Measurements from ENCODE around the gene MISP3. TPM values are rescaled to one million over a fixed set of nuclear protein-coding genes. Genes with fewer than 3 reads are reported as not detected.
"Not testable (repeated sequence)": the region's sequence is repeated elsewhere in the genome, so short reads cannot be mapped to it uniquely, and the experiment has no call there.

MISP3 gene
- 0.41 TPM for total RNA-seq

DNA sequence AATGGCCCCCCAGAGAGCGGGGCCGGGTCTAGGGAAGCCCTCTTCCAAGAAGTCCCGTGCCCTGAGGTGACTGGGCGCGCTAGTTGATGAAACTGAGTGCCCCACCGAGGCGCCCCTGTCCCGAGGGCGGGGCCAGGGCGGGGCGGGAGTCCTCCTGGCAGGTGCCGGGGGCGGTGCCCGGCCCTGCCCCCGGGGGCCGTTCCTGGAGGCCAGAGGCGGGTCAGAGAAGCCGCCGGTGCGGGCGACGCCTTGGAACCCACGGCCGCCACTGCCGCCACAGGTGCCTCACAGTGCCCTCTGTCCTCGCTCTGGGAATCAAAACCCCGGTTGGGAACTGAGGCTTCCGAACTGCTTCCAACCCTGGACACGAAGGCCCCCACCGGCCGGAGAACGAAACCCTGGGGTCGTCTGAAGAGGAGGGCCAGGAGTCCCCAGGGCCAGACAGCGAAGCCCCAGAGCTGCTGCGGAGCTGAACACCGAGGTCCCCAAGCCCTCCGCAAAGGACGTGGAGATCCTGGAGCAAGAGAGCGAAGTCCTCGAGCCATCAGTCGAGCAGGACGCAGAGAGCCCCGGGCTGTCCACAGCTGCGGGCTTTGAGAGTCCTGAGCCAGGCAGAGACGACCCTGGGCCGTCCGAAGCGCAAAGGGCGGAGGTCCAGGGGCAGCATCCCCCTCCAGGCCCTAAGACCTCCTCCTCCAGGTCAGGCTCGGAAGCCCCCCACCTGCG, at the start of gene MISP3:
MISP3 (plus strand) TSS at position 252 of the 726 bp plus-strand sequence. CDS start 524 bp downstream, outside the sequence.
- no peak for FAIRE-seq
- DNase-seq (ENCODE audit: low spot score in 2 of 2), result no peak

DNA sequence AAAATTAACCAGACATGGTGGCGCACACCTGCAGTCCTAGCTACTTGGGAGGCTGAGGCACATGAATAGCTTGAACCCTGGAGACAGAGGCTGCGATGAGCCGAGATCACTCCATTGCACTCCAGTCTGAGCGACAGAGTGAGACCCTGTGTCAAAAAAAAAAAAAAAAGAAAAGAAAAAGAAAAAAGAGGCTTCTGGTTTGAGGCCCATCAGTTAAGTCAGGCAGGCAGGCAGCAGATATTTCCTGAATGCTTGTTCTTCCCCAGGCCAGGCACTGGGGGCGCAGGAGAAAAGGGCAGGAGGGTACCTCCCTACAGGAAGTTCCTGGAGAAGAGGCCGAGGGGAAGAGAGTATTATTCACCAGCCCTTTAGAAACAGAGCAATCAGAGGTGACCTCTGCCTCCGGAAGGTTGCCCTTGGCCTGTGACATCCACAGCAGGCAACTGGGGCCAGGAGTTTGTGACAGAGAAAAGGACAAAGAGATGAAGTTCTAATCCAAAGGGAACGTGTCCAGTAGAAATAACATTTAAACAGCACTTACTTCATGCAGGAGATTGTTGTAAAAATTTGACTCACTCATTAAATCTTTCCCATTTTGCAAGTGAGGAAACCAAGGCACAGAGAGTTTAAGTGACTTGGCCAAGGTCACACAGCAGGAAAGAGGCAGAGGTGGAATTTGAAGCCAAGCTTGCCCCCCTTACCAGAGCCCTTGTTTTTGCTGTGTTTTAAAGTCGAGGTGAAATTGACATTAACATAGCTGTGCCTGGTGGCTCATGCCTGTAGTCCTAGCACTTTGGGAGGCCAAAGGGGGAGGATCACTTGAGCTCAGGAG, 49.0 kb upstream of the MISP3 start:
- FAIRE-seq (no peak), DNase-seq (ENCODE audit: low spot score in 2 of 2) (no peak)

DNA sequence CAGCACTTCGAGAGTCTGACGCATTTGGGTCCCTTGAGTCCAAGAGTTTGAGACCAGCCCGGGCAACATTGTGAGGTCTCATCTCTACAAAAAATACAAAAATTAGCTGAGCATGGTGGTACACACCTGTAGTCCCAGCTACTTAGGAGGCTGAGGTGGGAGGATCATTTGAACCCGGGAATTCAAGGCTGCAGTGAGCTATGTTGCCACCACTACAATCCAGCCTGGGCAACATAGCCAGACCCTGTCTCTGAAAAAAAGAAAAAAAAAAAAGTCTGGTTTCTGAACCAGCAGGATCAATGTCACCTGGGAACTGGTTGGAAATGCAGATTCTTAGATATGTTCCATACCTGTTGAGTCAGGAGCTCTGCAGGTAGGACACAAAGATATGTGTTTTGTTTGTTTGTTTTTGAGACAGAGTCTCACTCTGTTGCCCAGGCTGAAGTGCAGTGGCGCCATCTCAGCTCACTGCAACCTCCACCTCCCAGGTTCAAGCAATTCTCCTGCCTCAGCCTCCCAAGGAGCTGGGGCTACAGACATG, 45.9 kb upstream of the MISP3 start:
- not testable (repeated sequence) for DNase-seq (ENCODE audit: low spot score in 2 of 2); FAIRE-seq

DNA sequence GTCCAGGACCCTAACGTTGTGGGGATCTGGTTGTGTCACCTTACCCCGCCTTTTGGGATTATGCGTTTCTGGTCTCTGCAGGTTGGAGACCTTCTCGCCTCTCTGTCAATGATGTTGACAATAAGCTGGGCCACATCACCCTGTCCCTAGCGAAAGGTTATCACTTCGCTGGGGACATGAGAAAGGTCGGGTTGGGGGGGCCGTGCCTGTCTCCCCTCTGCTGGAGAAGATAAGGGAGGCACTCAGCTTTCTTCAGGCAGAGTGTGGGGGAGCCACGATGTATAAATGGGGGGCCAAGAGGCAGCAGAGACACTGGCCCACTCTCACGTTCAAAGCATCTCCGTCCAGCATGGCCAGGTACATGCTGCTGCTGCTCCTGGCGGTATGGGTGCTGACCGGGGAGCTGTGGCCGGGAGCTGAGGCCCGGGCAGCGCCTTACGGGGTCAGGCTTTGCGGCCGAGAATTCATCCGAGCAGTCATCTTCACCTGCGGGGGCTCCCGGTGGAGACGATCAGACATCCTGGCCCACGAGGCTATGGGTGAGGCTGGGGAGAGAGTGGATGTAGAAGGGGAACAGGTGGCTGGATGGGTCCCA, 44.6 kb upstream of the MISP3 start, which contains the start of gene RLN3:
RLN3 (plus strand) TSS at position 293 of the 595 bp plus-strand sequence; CDS start at position 350, 57 bp downstream.
- FAIRE-seq, result no peak
- no peak for DNase-seq (ENCODE audit: low spot score in 2 of 2)

DNA sequence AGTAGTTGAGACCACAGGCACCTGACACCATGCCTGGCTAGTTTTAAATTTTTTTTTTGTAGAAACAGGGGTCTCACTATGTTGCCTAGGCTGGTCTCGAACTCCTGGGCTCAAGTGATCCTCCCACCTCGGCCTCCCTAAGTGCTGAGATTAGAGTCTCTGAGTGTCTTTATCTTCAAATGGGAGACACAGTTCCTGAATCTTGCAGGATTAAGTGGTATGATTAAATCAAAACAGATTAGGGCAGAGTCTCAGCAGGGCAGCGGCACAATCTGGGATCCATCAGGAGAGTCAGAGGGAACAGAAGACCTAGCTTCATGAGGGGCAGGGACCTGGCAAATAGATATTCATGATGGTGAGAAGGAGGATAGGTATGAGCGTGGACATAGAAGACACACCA, 43.7 kb upstream of the MISP3 start:
- DNase-seq (ENCODE audit: low spot score in 2 of 2) (no peak), FAIRE-seq (no peak)

DNA sequence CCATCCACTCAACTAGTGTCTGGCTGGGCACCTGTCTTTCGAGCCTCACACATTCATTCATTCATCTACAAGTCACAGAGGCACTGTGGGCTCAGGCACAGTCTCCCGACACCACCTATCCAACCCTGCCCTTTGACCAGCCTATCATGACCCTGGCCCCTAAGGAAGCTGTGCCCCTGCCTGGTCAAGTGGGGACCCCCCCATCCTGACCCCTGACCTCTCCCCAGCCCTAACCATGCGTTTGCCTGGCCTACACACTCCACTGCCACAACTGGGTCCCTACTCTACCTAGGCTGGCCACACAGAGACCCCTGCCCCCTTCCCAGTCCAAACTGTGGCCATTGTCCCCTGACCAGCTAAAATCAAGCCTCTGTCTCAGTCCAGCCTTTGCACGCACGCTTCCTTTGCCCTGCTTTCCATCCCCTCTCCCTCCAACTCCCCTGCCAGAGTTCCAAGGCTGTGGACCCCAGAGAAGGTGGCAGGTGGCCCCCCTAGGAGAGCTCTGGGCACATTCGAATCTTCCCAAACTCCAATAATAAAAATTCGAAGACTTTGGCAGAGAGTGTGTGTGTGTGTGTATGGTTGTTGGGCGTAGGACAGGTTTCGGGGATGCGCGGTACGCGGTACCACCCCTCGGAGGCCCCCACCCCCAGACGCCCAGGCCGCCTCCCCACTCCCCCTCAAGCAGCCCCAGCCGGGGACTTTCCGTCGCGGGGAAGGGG, 41.4 kb upstream of the MISP3 start:
- no peak for FAIRE-seq
- DNase-seq (ENCODE audit: low spot score in 2 of 2), result no peak

- FAIRE-seq, result no peak
- peak in 1 of 2 donors; percentile 66 for DNase-seq (ENCODE audit: low spot score in 2 of 2)
Observed at GRCh38 chr19:14031719-14032480, 40.7 kb upstream of the MISP3 start, which contains the start of gene IL27RA. Gene IL27RA (plus strand): TSS chr19:14031762. CDS start chr19:14031873, 111 bp downstream.

DNA sequence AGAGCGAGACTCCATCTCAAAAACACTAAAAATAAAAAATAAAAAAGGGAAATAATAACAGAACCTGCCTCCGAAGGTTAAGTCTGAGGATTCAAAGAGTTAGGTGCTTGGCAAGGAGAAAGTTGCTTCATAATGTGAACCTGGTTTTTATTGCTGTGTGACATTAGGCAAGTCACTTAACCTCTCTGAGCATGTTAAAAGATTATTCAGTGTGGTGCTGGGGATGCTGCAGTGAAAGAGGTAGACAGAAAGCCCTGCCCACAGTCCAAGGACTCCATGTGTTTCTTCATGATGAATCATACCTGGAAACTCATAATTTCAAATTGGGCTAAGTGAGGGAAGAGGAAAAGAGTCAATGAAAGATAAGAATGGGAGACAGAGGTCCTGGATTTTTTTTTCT, 38.6 kb upstream of the MISP3 start:
- no peak for FAIRE-seq
- no peak for DNase-seq (ENCODE audit: low spot score in 2 of 2)

- FAIRE-seq, result not testable (repeated sequence)
Observed at GRCh38 chr19:14035159-14035558, 37.4 kb upstream of the MISP3 start.

GRCh38 chr19:14035706-14036105, 36.9 kb upstream of the MISP3 start:
- no peak for DNase-seq (ENCODE audit: low spot score in 2 of 2)

More at GRCh38 chr19:14035159-14035558, 37.4 kb upstream of the MISP3 start:
- not testable (repeated sequence) for DNase-seq (ENCODE audit: low spot score in 2 of 2)

DNA sequence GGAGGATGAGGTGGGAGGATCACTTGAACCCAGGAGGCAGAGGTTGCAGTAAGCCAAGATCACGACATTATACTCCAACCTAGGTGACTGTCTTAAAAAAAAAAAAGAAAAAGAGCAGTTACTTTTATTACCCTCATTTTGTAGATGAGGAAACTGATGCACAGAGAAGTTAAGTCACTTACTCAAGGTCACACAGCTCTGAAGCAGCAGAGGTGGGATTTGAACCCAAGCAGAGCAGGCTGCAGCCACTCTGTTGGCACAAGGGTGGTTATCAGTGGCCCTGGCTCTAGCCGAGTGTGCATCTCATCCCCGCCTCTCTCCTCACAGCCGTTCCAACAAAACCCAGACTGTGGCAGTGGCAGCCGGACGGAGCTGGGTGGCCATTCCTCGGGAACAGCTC, 33.4 kb upstream of the MISP3 start:
- DNase-seq (ENCODE audit: low spot score in 2 of 2) (no peak), FAIRE-seq (no peak)

More at GRCh38 chr19:14035706-14036105, 36.9 kb upstream of the MISP3 start:
- FAIRE-seq, result no peak

GRCh38 chr19:14042659-14043608, 29.7 kb upstream of the MISP3 start:
- DNase-seq (ENCODE audit: low spot score in 2 of 2), result peak in 1 of 2 donors; percentile 65
- FAIRE-seq, result not testable (repeated sequence)

DNA sequence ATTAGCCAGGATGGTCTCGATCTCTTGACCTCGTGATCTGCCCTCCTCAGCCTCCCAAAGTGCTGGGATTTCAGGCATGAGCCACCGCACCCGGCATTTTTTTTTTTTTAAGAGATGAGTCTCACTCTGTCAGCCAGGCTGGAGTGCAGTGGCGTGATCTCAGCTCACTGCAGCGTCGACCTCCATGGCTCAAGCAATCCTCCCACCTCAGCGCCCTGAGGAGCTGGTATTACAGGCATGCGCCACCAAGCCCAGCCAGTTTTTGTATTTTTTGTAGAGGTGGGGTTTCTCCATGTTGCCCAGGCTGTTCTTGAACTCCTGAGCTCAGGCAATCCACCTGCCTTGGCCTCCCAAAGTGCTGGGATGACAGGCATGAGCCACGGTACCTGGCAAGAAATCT, 24.7 kb upstream of the MISP3 start:
- DNase-seq (ENCODE audit: low spot score in 2 of 2); FAIRE-seq: not testable (repeated sequence)

DNA sequence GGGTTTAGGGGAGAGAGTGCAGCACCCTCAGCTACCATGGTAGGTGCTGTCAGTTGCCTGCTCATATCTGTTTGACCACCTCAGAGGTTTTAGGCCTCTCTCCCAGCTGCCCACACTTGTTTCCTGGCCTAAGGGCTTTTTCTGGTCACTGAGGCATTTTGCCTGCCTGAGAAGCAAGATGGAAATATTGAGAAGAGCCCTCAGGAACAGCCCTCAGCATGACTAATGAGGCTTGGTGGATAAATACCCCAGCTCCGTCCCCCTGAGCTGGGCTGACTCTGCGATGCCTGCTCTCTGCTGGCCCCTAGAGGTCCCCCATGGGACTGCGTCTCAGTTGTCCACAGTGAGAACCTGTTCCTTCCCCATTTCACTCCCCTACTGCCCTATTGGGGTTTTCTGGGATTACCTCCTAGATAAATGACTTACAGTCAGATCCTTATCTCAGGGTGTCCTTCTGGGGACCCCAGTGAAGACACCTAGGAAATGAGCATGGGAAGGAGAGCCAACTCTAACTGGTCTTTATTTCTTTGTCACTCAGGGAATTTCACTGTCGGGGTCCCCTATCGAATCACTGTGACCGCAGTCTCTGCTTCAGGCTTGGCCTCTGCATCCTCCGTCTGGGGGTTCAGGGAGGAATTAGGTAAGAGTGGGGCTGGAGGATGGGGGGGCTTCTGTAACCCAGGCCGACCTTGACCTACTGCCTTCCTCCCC, 24.0 kb upstream of the MISP3 start:
- FAIRE-seq (no peak), DNase-seq (ENCODE audit: low spot score in 2 of 2) (peak in 1 of 2 donors; percentile 68)

GRCh38 chr19:14050512-14050911, 22.1 kb upstream of the MISP3 start:
- DNase-seq (ENCODE audit: low spot score in 2 of 2) (no peak), FAIRE-seq (no peak)

DNA sequence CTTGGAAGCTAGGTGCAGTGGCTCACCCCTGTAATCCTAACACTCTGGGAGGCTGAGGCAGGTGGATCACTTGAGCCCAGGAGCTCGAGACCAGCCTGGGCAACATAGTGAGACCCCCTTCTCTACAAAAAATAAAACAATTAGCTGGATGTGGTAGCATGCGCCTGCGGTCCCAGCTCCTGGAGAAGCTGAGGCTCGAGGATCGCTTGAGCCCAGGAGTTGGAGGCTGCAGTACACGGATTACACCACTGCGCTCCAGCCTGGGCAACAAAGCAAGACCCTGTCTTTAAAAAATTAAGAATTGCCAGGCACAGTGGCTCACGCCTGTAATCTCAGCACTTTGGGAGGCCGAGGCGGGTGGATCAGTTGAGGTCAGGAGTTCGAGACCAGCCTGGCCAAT, 21.6 kb upstream of the MISP3 start:
- not testable (repeated sequence) for FAIRE-seq; DNase-seq (ENCODE audit: low spot score in 2 of 2)

DNA sequence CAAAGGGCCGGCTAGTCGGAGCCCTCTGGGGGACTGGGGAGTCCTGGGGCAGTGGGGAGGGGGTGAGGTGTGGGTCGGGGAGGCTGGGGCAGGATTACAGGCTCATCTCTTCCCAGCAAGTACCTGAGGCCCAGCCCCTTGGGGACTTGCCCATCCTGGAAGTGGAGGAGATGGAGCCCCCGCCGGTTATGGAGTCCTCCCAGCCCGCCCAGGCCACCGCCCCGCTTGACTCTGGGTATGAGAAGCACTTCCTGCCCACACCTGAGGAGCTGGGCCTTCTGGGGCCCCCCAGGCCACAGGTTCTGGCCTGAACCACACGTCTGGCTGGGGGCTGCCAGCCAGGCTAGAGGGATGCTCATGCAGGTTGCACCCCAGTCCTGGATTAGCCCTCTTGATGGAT, 20.6 kb upstream of the MISP3 start:
- no peak for FAIRE-seq

More for the DNA sequence above, 20.6 kb upstream of the MISP3 start:
- DNase-seq (ENCODE audit: low spot score in 2 of 2), result no peak

All from frontal cortex (tissue), 4 donors.